SK-N-SH (cell line): ENCODE results near the gene UBE3D. TPM values are rescaled to one million over a fixed set of nuclear protein-coding genes. Genes with fewer than 3 reads are reported as not detected.

Source experiments
- CTCF ChIA-PET: fragments of 300-600, 350-600 bp; formaldehyde crosslinking; extraction: SDS; loops from one replicate; lab custom pipeline; 2021; lab: Yijun Ruan, JAX
- POLR2A ChIA-PET: fragments of 350-600 bp; sonication (Branson Sonifier 250); formaldehyde crosslinking; extraction: SDS; loops from one replicate; lab custom pipeline; 2020; ENCODE audit warnings: antibody characterized with exemption, inconsistent platforms; lab: Yijun Ruan, JAX
- DNase-seq: peaks from one replicate; pipeline ENCODE4 v3.0.0; 2012
- H2AFZ ChIP-seq: fragments of 200-600 bp; sonication (generic); 2 replicates; pipeline ENCODE4 v1.8.1; 2016; ENCODE audit warnings: antibody characterized with exemption, mild to moderate bottlenecking, low read depth
- H3F3A ChIP-seq: fragments of 200-600 bp; sonication (generic); replicated peaks from 2 replicates; pipeline ENCODE3; 2016; ENCODE audit warnings: antibody characterized with exemption, mild to moderate bottlenecking; ENCODE audit not compliant: insufficient read depth
- H3K27ac ChIP-seq, 2 experiments: fragments of 200-500 bp in 1 of 2; fragments of 200-600 bp in 1 of 2; sonication (Bioruptor generic) in 1 of 2; sonication (generic), shearing (Covaris generic) in 1 of 2; 2 replicates each; pipeline versions ENCODE4 v1.5.1 to v1.6.1; 2014 to 2016; ENCODE audit warnings: low read depth in 2 of 2, inconsistent platforms in 1 of 2, low read length in 1 of 2, mild to moderate bottlenecking in 1 of 2, mixed read lengths in 1 of 2
- H3K27me3 ChIP-seq: fragments of 200-600 bp; sonication (generic), shearing (Covaris generic); 2 replicates; pipeline ENCODE4 v1.6.1; 2016; ENCODE audit warnings: mixed run types; ENCODE audit not compliant: insufficient read depth
- H3K36me3 ChIP-seq, 2 experiments: fragments of 200-500 bp in 1 of 2; fragments of 200-600 bp in 1 of 2; sonication (Bioruptor generic) in 1 of 2; sonication (generic) in 1 of 2; replicated peaks in 1 of 2; 2 replicates each; pipeline versions ENCODE3 to v1.5.1; 2014 to 2016; ENCODE audit warnings: low read length in 1 of 2, mild to moderate bottlenecking in 1 of 2; ENCODE audit not compliant: insufficient read depth in 2 of 2, control insufficient read depth in 1 of 2
- H3K4me1 ChIP-seq, 2 experiments: fragments of 200-500 bp in 1 of 2; fragments of 200-600 bp in 1 of 2; sonication (Bioruptor generic) in 1 of 2; sonication (generic), shearing (Covaris generic) in 1 of 2; 2 replicates each; pipeline versions ENCODE4 v1.5.1 to v1.6.1; 2014 to 2016; ENCODE audit warnings: low read depth in 1 of 2, low read length in 1 of 2, mixed run types in 1 of 2; ENCODE audit not compliant: insufficient read depth in 2 of 2, control insufficient read depth in 1 of 2
- H3K4me2 ChIP-seq: fragments of 200-600 bp; sonication (generic), shearing (Covaris generic); 2 replicates; pipeline ENCODE4 v1.6.1; 2017; ENCODE audit warnings: mixed run types
- H3K4me3 ChIP-seq, 2 experiments: fragments of 200-500 bp in 1 of 2; fragments of 200-600 bp in 1 of 2; sonication (Bioruptor generic) in 1 of 2; sonication (generic), shearing (Covaris generic) in 1 of 2; 2 replicates each; pipeline versions ENCODE4 v1.5.1 to v1.8.1; 2014 to 2016; ENCODE audit warnings: low read depth in 2 of 2, inconsistent platforms in 1 of 2, low read length in 1 of 2, mild to moderate bottlenecking in 1 of 2, mixed read lengths in 1 of 2, moderate library complexity in 1 of 2
- H3K79me2 ChIP-seq: fragments of 200-600 bp; sonication (generic); 2 replicates; pipeline ENCODE4 v1.8.1; 2017; ENCODE audit warnings: mild to moderate bottlenecking; ENCODE audit not compliant: insufficient read depth
- H3K9ac ChIP-seq: fragments of 200-600 bp; sonication (generic); 2 replicates; pipeline ENCODE4 v1.6.1; 2017; ENCODE audit warnings: mixed run types
- H3K9me2 ChIP-seq: fragments of 200-600 bp; sonication (generic); 2 replicates; pipeline ENCODE4 v1.6.1; 2017; ENCODE audit warnings: mixed run types
- H3K9me3 ChIP-seq: fragments of 200-600 bp; sonication (generic); 2 replicates; pipeline ENCODE4 v1.6.1; 2017; ENCODE audit warnings: mixed run types, mild to moderate bottlenecking, moderate library complexity
- H4K20me1 ChIP-seq: fragments of 200-600 bp; sonication (generic); 2 replicates; pipeline ENCODE4 v1.6.1; 2017; ENCODE audit warnings: mild to moderate bottlenecking, mixed run types; ENCODE audit not compliant: insufficient read depth
- ELF1 ChIP-seq: IDR thresholded peaks from 2 replicates; pipeline ENCODE4 v1.4.0; 2012
- EP300 ChIP-seq, 2 experiments: IDR thresholded peaks; 2 replicates each; pipeline versions ENCODE4 v1.4.0 to v1.6.1; 2012; ENCODE audit warnings: borderline replicate concordance in 1 of 2, low read depth in 1 of 2, low read length in 1 of 2
- FOSL2 ChIP-seq: IDR thresholded peaks from 2 replicates; pipeline ENCODE4 v1.4.0; 2012; ENCODE audit warnings: low read depth, mild to moderate bottlenecking, moderate library complexity, borderline replicate concordance
- FOXJ3 ChIP-seq: sonication (generic); formaldehyde crosslinking; IDR thresholded peaks from 2 replicates; pipeline ENCODE4 v1.5.1; 2020; ENCODE audit warnings: mild to moderate bottlenecking, missing genetic modification reagents
- FOXM1 ChIP-seq: IDR thresholded peaks from 2 replicates; pipeline ENCODE4 v1.4.0; 2012; ENCODE audit warnings: low read depth, mild to moderate bottlenecking
- GATA2 ChIP-seq: sonication (generic); formaldehyde crosslinking; IDR thresholded peaks from 2 replicates; pipeline ENCODE4 v1.5.0; 2020; ENCODE audit warnings: mild to moderate bottlenecking, missing genetic modification reagents
- JUND ChIP-seq: IDR thresholded peaks from 2 replicates; pipeline ENCODE4 v1.4.0; 2012
- MEF2A ChIP-seq: IDR thresholded peaks from 2 replicates; pipeline ENCODE4 v1.4.0; 2012; ENCODE audit warnings: low read depth, borderline replicate concordance
- NFIC ChIP-seq: IDR thresholded peaks from 2 replicates; pipeline ENCODE4 v1.4.0; 2012; ENCODE audit warnings: borderline replicate concordance
- NRF1 ChIP-seq: IDR thresholded peaks from 2 replicates; pipeline ENCODE4 v1.6.1; 2012; ENCODE audit warnings: low read depth, mild to moderate bottlenecking, low read length
- RXRA ChIP-seq: IDR thresholded peaks from 2 replicates; pipeline ENCODE4 v1.4.0; 2012; ENCODE audit warnings: low read depth, mild to moderate bottlenecking, borderline replicate concordance
- SIN3A ChIP-seq: IDR thresholded peaks from 2 replicates; pipeline ENCODE4 v1.6.1; 2012; ENCODE audit warnings: low read depth, mild to moderate bottlenecking, low read length, moderate library complexity, borderline replicate concordance
- SMC3 ChIP-seq: IDR thresholded peaks from 2 replicates; pipeline ENCODE4 v1.6.1; 2012; ENCODE audit warnings: low read depth, low read length, improper control_type of control experiment
- TAF1 ChIP-seq: IDR thresholded peaks from 2 replicates; pipeline ENCODE4 v1.6.1; 2012; ENCODE audit warnings: low read depth, mild to moderate bottlenecking, low read length, moderate library complexity, borderline replicate concordance
- WGBS: methylation state at CpG from one replicate; pipeline ENCODE4 v1.1.6; 2017; ENCODE audit warnings: low lambda C conversion rate; 5-methylcytosine and 5-hydroxymethylcytosine counted together
- polyA plus RNA-seq, 3 experiments: library from polyadenylated mRNA; depleted of rRNA; stranded (reverse); fragments of >200 nt; gene quantifications; 2 replicates each; pipeline ENCODE4 v1.2.3, GENCODE V29; 2012
- TF ChIP-seq, protein P1 (sequence below): fragments of 150-350 bp; IDR thresholded peaks from 2 replicates; pipeline ENCODE4 v1.6.1; 2017; ENCODE audit warnings: antibody characterized with exemption, low read length, low read depth, borderline replicate concordance

UBE3D gene
- polyA plus RNA-seq, 1 of the 3 experiments (the other 2 are of a cell fraction), result 3.4 TPM

DNA sequence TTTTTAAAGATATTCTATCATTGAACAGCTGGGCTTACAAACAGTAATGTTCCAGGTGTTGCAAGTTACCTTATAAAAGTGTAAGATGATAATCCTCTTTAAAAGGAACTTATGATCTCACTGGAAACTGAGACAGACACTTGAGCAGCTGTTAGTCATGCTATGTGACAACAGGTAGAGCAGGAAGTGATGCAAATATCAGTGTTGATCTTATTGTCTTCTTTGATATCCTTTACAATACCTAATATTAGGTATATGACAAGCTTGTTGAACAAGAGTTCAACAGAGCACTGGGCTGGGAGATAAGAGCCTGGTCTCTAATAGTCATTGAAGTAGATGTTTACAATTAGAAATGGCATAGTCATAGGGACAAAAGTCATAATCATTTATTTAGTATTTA, 150.0 kb downstream of the UBE3D start:
- H3K4me2 ChIP-seq, result no peak overlapping the region
- H3K79me2 ChIP-seq, result no peaks in the 10 kb centered on the region
- no peaks in the 10 kb centered on the region for H3F3A ChIP-seq
- no peaks in the 10 kb centered on the region for H3K9me3 ChIP-seq
- ChIA-PET POLR2A (no interaction called here), CTCF (no interaction called here)
- H4K20me1 ChIP-seq, result no peaks in the 10 kb centered on the region
- DNase-seq, result no peak
- no peaks in the 10 kb centered on the region for H3K9me2 ChIP-seq
- no peaks in the 10 kb centered on the region for H3K36me3 ChIP-seq
- no peaks in the 10 kb centered on the region for H3K4me1 ChIP-seq
- no peak overlapping the region for H3K27ac ChIP-seq
- no peak overlapping the region for H3K4me3 ChIP-seq
- H2AFZ ChIP-seq, result no peak overlapping the region
- TF ChIP-seq JUND, result no peak
- no peak overlapping the region for H3K9ac ChIP-seq
- H3K27me3 ChIP-seq, result no peaks in the 10 kb centered on the region

GRCh38 chr6:82914511-82914910, 151.1 kb downstream of the UBE3D start:
- H3K9me2 ChIP-seq, result no peaks in the 10 kb centered on the region
- H2AFZ ChIP-seq, result no peak overlapping the region
- no peak overlapping the region for H3K4me2 ChIP-seq
- WGBS, result 100% methylated on average over 2 of the region's 4 CpGs
- no peaks in the 10 kb centered on the region for H3F3A ChIP-seq
- no peaks in the 10 kb centered on the region for H3K27me3 ChIP-seq
- H4K20me1 ChIP-seq, result no peaks in the 10 kb centered on the region
- H3K4me3 ChIP-seq, result no peak overlapping the region
- DNase-seq, result no peak
- H3K27ac ChIP-seq, result no peak overlapping the region
- CTCF ChIA-PET, result no interaction called here
- no peaks in the 10 kb centered on the region for H3K9me3 ChIP-seq
- TF ChIP-seq ELF1, result no peak
- TF ChIP-seq, protein P1, sequence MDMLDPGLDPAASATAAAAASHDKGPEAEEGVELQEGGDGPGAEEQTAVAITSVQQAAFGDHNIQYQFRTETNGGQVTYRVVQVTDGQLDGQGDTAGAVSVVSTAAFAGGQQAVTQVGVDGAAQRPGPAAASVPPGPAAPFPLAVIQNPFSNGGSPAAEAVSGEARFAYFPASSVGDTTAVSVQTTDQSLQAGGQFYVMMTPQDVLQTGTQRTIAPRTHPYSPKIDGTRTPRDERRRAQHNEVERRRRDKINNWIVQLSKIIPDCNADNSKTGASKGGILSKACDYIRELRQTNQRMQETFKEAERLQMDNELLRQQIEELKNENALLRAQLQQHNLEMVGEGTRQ, result no peak
- no peak for TF ChIP-seq TAF1
- TF ChIP-seq, all 33 proteins: peak for 0
- POLR2A ChIA-PET, result no interaction called here
- Histone ChIP-seq H3K4me1 (no peaks in the 10 kb centered on the region), H3K36me3 (no peaks in the 10 kb centered on the region), H3K79me2 (no peaks in the 10 kb centered on the region), H3K9ac (no peak overlapping the region)

DNA sequence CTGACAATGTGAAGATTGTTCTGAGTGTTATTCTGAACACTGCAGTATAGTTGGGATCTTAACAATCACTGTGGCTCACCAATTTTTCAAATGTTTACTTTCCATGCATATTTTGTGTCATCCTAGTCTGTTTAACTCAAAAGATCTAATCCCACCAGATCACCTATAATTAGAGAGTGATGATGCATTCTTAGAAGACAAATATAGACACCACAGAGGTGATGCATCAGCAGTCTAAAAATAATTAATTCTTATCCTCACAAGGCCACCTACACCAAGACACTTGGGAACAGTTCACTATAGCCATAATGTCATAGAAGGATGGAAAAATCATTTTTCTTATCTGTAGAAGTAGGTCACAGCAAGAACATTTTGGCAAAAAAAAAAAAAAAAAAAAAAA, 154.8 kb downstream of the UBE3D start:
- H3K4me3 ChIP-seq, result no peak overlapping the region
- H3K9ac ChIP-seq, result no peak overlapping the region
- POLR2A ChIA-PET, result no interaction called here
- H3F3A ChIP-seq, result no peaks in the 10 kb centered on the region
- no peak for TF ChIP-seq EP300 (IDR thresholded peaks at IDR 0.05; ENCODE audit: borderline replicate concordance in 1 of 2, low read depth in 1 of 2, low read length in 1 of 2)
- TF ChIP-seq, protein P1, result no peak
- TF ChIP-seq TAF1, result no peak
- TF ChIP-seq FOXJ3 (CRISPR knock-in tag), result no peak
- no peak for TF ChIP-seq ELF1
- no peak for TF ChIP-seq FOXM1
- no peak for TF ChIP-seq GATA2 (CRISPR knock-in tag)
- TF ChIP-seq FOSL2, result no peak
- TF ChIP-seq MEF2A, result no peak
- TF ChIP-seq NFIC, result no peak
- TF ChIP-seq RXRA, result no peak
- no peak for TF ChIP-seq SIN3A
- no peak for TF ChIP-seq SMC3
- TF ChIP-seq NRF1, result no peak
- CTCF ChIA-PET, result no interaction called here
- H3K4me2 ChIP-seq, result no peak overlapping the region
- no peaks in the 10 kb centered on the region for H3K9me3 ChIP-seq
- H3K27me3 ChIP-seq, result no peaks in the 10 kb centered on the region
- H3K36me3 ChIP-seq, result no peaks in the 10 kb centered on the region
- H3K4me1 ChIP-seq, result peaks cover 0 to 15% of the 10 kb centered on the region in 2 experiments; a peak in 3 of 4 replicates
- H3K79me2 ChIP-seq, result no peaks in the 10 kb centered on the region
- no peak overlapping the region for H2AFZ ChIP-seq
- no peaks in the 10 kb centered on the region for H4K20me1 ChIP-seq
- no peak overlapping the region for H3K27ac ChIP-seq
- no peaks in the 10 kb centered on the region for H3K9me2 ChIP-seq
- DNase-seq, result no peak
